PC-9 (cell line): Measurements from ENCODE around the gene DDX17. TPM values are rescaled to one million over a fixed set of nuclear protein-coding genes. Genes with fewer than 3 reads are reported as not detected.

Experiments used
- BruUV-seq: library from RNA; stranded (reverse); fragments of 400-500 nt; replicated peaks from 2 replicates; lab custom pipeline; 2021; lab: Mats Ljungman, UMichigan
- CTCF ChIA-PET: fragments of 300-600 bp; sonication (Branson Sonifier 250); formaldehyde crosslinking; loops from one replicate; lab custom pipeline; 2022; ENCODE audit warnings: antibody characterized with exemption; lab: Charles Lee
- POLR2A ChIA-PET: fragments of 300-600 bp; sonication (Branson Sonifier 250); formaldehyde crosslinking; loops from one replicate; lab custom pipeline; 2022; ENCODE audit warnings: antibody characterized with exemption; ENCODE audit not compliant: unreplicated experiment; lab: Charles Lee
- DNase-seq, 2 experiments: peaks; one replicate each; pipeline versions ENCODE4 v3.0.0 to v3.0.0-alpha.2; 2015 to 2022; ENCODE audit warnings: mixed read lengths in 1 of 2
- H2AFZ ChIP-seq: fragments of 200-600 bp; sonication (generic); 2 replicates; pipeline ENCODE4 v1.8.1; 2017; ENCODE audit warnings: antibody characterized with exemption
- H3F3A ChIP-seq: fragments of 200-600 bp; sonication (generic); 2 replicates; pipeline ENCODE4 v1.8.1; 2017; ENCODE audit warnings: antibody characterized with exemption, mild to moderate bottlenecking, low read depth; ENCODE audit not compliant: insufficient read depth
- H3K27ac ChIP-seq: fragments of 200-600 bp; sonication (generic); 2 replicates; pipeline ENCODE4 v1.6.1; 2016; ENCODE audit warnings: mixed run types
- H3K27me3 ChIP-seq: fragments of 200-600 bp; sonication (generic); 2 replicates; pipeline ENCODE4 v1.6.1; 2016; ENCODE audit warnings: low read depth, mixed run types; ENCODE audit not compliant: insufficient read depth
- H3K36me3 ChIP-seq: fragments of 200-600 bp; sonication (generic); 2 replicates; pipeline ENCODE4 v1.6.1; 2016; ENCODE audit warnings: low read depth, mixed run types
- H3K4me1 ChIP-seq: fragments of 200-600 bp; sonication (generic); replicated peaks from 2 replicates; pipeline ENCODE4 v1.6.1; 2016; ENCODE audit warnings: mixed run types; ENCODE audit not compliant: insufficient read depth
- H3K4me2 ChIP-seq: fragments of 200-600 bp; sonication (generic); 2 replicates; pipeline ENCODE4 v1.6.1; 2017; ENCODE audit warnings: mixed run types
- H3K4me3 ChIP-seq: fragments of 200-600 bp; sonication (generic); 2 replicates; pipeline ENCODE4 v1.6.1; 2016; ENCODE audit warnings: mixed run types
- H3K79me2 ChIP-seq: fragments of 200-600 bp; sonication (generic); 2 replicates; pipeline ENCODE4 v1.6.1; 2017; ENCODE audit warnings: low read depth, mixed run types
- H3K9me2 ChIP-seq: fragments of 200-600 bp; sonication (generic); 2 replicates; pipeline ENCODE4 v1.8.1; 2017; ENCODE audit warnings: mild to moderate bottlenecking; ENCODE audit not compliant: insufficient read depth
- H3K9me3 ChIP-seq: fragments of 200-600 bp; sonication (generic); 2 replicates; pipeline ENCODE4 v1.8.1; 2016; ENCODE audit warnings: low read depth; ENCODE audit not compliant: insufficient read depth
- H4K20me1 ChIP-seq: fragments of 200-600 bp; sonication (generic); 2 replicates; pipeline ENCODE4 v1.8.1; 2017; ENCODE audit not compliant: insufficient read depth
- CTCF ChIP-seq: fragments of 200-600 bp; sonication (generic); conservative IDR thresholded peaks from 2 replicates; pipeline ENCODE4 v1.6.1; 2017; ENCODE audit warnings: mixed run types, antibody characterized with exemption, mild to moderate bottlenecking, moderate library complexity
- EZH2 ChIP-seq: fragments of 200-600 bp; sonication (generic); IDR thresholded peaks from 2 replicates; pipeline ENCODE4 v1.8.0; 2017; ENCODE audit warnings: antibody characterized with exemption, low read depth
- intact Hi-C: fragments of 100-400 bp; cut with micrococcal nuclease; formaldehyde crosslinking; loops from one replicate; pipeline ENCODE4 v1.10.0; 2022; ENCODE audit not compliant: unreplicated experiment
- total RNA-seq: library from RNA; stranded (reverse); gene quantifications from 2 replicates; pipeline ENCODE4 v1.2.3, GENCODE V29; 2021

The DDX17 gene
- total RNA-seq, 1 experiment from 2014 or later, result 511 TPM

DNA sequence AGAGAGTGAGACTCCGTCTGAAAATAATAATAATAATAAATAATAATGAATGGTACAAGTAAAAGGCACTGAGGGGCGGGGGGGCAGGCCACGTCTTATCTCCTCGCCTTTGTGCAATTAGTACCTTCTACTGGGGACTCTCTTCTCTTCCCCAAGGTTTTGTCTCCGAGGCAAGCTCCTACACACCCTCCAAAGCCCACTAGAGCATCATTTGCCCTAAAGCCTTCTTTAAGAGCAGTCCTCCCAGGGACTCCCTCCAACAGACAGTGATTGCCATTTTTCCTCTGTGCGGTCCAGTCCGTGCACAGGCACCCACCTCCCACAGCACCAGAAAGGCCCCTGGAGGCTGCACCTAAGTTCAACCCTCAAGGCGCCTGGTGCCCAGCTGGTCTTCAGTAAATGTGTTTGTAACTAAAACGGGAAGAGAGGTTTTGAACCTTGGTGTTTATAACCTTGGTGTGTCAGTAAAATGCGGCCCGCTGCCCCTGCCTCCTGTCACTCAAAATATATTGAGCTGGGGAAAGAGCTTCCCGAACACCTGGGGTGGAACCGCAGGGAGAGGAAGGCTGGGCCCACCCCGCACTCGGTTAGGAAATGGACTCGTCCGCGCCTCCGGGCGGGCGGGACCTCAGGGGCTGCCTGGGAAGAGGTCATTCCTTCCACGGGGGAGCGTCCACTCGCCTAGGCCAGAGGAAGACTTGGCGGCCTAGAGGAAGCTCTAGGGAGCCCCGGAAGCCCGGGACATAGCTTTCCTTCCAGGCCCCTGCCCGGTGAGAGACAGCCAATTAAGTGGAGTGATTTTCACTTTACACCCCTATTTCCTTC lies 42.9 kb downstream of the DDX17 start:
- Histone ChIP-seq H3K36me3 (no peaks in the 10 kb centered on the region), H4K20me1 (no peaks in the 10 kb centered on the region), H3K9me3 (no peaks in the 10 kb centered on the region), H3K4me1 (peaks cover 13% of the 10 kb centered on the region), H2AFZ (no peak overlapping the region), H3K4me3 (no peak overlapping the region), H3K79me2 (no peaks in the 10 kb centered on the region), H3K4me2 (no peak overlapping the region), H3K27ac (no peak overlapping the region), H3K9me2 (no peaks in the 10 kb centered on the region), H3F3A (peaks cover 26% of the 10 kb centered on the region; the same call in 1 of the 2 replicates), H3K27me3 (peaks cover 13% of the 10 kb centered on the region; the same call in 1 of the 2 replicates)
- CTCF ChIA-PET, result no interaction called here
- no peak for TF ChIP-seq EZH2
- TF ChIP-seq CTCF, result no peak
- POLR2A ChIA-PET, result no interaction called here
- intact Hi-C loops, result no loop called here
- no TSS peak for BruUV-seq
- no peak for DNase-seq

DNA sequence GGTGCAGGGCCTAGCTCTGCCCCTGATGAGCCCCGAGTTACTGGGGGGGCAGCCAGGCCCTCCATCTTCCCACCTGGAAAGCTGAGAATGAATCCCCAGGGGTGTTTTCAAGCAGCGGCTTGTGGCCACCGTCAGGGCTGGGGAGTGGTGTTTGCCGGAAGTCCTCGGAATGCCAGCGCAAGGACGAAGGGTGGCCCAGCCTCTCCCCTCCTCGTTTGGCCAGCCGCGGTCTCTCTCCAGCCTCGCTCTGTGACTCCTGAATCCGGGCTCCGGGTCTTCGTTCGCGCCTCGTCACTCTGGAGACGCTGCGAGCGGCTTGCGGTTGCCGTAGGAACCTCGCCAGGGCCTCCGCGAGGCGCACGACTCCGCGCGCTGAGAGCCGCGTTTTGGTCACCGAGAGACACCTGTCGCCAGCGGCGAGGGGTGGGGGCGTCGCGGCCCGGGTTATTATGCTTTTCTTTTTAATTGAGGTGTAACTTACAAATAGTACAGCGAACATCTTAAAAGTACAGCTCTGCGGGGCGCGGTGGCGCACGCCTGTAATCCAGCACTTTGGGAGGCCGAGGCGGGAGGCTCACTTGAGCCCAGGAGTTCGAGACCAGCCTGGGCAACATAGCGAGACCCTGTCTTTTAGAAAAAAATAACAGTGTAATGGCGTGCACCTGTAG lies 44.6 kb downstream of the DDX17 start:
- H3K36me3 ChIP-seq, result no peaks in the 10 kb centered on the region
- intact Hi-C loops, result no loop called here
- H3K4me1 ChIP-seq, result peaks cover 8% of the 10 kb centered on the region; the same call in 1 of the 2 replicates
- H3K79me2 ChIP-seq, result no peaks in the 10 kb centered on the region
- TF ChIP-seq EZH2 (no peak), CTCF (no peak)
- peak overlapping the region; percentile 70 for H3K4me2 ChIP-seq
- H4K20me1 ChIP-seq, result no peaks in the 10 kb centered on the region; the same call in 1 of the 2 replicates
- H3K9me2 ChIP-seq, result no peaks in the 10 kb centered on the region
- peaks cover 26% of the 10 kb centered on the region; the same call in 1 of the 2 replicates for H3F3A ChIP-seq
- peaks cover 20% of the 10 kb centered on the region for H3K27me3 ChIP-seq
- DNase-seq, result peak; percentile 85 to 91
- H2AFZ ChIP-seq, result peak overlapping the region; percentile 31; the same call in 1 of the 2 replicates
- peak overlapping the region; percentile 20; the same call in 1 of the 2 replicates for H3K4me3 ChIP-seq
- no peak overlapping the region for H3K27ac ChIP-seq
- CTCF ChIA-PET, result interaction anchor here (0.5 to 0.7 kb wide), 3 partner anchors 24 to 1548 kb away, joined by 3 to 6 read pairs (median 3); no protein-coding TSS in a partner anchor
- H3K9me3 ChIP-seq, result no peaks in the 10 kb centered on the region
- POLR2A ChIA-PET, result no interaction called here
- BruUV-seq, result no TSS peak

- peak overlapping the region; percentile 70 for H3K4me2 ChIP-seq
- no peaks in the 10 kb centered on the region for H3K9me2 ChIP-seq
- DNase-seq, result no peak
- CTCF ChIA-PET, result interaction anchor here (0.7 kb wide), 1 partner anchor 1549 kb away, joined by 3 read pairs; no protein-coding TSS in a partner anchor
- no peaks in the 10 kb centered on the region; the same call in 1 of the 2 replicates for H4K20me1 ChIP-seq
- H3K79me2 ChIP-seq, result no peaks in the 10 kb centered on the region
- H3K4me1 ChIP-seq, result peaks cover 8% of the 10 kb centered on the region; the same call in 1 of the 2 replicates
- H3K36me3 ChIP-seq, result no peaks in the 10 kb centered on the region
- TF ChIP-seq EZH2 (no peak), CTCF (no peak)
- H3F3A ChIP-seq, result peaks cover 26% of the 10 kb centered on the region; the same call in 1 of the 2 replicates
- POLR2A ChIA-PET, result no interaction called here
- intact Hi-C loops, result no loop called here
- H3K27me3 ChIP-seq, result peaks cover 25% of the 10 kb centered on the region
- peak overlapping the region; percentile 20; the same call in 1 of the 2 replicates for H3K4me3 ChIP-seq
- H2AFZ ChIP-seq, result no peak overlapping the region
- no peak overlapping the region for H3K27ac ChIP-seq
- no TSS peak for BruUV-seq
- H3K9me3 ChIP-seq, result no peaks in the 10 kb centered on the region
Measured at GRCh38 chr22:38461057-38461413, 45.1 kb downstream of the DDX17 start.
